ENCODE data around the gene ZNF212. TPM values are rescaled to one million over a fixed set of nuclear protein-coding genes. Genes with fewer than 3 reads are reported as not detected.

Gene ZNF212
- total RNA-seq, 1 donor from 2014 or later: 8.8 TPM

GRCh38 chr7:149293338-149293737 lies 53.9 kb downstream of the ZNF212 start:
- Histone ChIP-seq H3K4me1 (no peaks in the 10 kb centered on the region), H3K4me3 (no peak overlapping the region), H3K27ac (no peak overlapping the region), H3K36me3 (peaks cover 0 to 12% of the 10 kb centered on the region in 2 donors), H3K27me3 (no peaks in the 10 kb centered on the region), H3K9me3 (no peaks in the 10 kb centered on the region)
- TF ChIP-seq POLR2AphosphoS5 (IDR thresholded peaks at IDR 0.05; ENCODE audit: insufficient read depth in 1 of 2, low read depth in 1 of 2): no peak
- TF ChIP-seq POLR2A (IDR thresholded peaks at IDR 0.05): no peak
- no peak for TF ChIP-seq CTCF (IDR thresholded peaks at IDR 0.05)
- DNase-seq (ENCODE audit: extremely low spot score in 2 of 2): peak in 1 of 2 donors; percentile 76
- intact Hi-C loops (cut with DNase I): no loop called here

- H3K4me3 ChIP-seq: no peak overlapping the region
- DNase-seq (ENCODE audit: extremely low spot score in 2 of 2): peak in 1 of 2 donors; percentile 71
- H3K27ac ChIP-seq: no peak overlapping the region
- H3K36me3 ChIP-seq: peaks cover 0 to 12% of the 10 kb centered on the region in 2 donors
- no peaks in the 10 kb centered on the region for H3K9me3 ChIP-seq
- intact Hi-C loops (cut with DNase I): no loop called here
- TF ChIP-seq POLR2AphosphoS5 (IDR thresholded peaks at IDR 0.05; ENCODE audit: insufficient read depth in 1 of 2, low read depth in 1 of 2) (no peak), POLR2A (IDR thresholded peaks at IDR 0.05) (no peak), CTCF (IDR thresholded peaks at IDR 0.05) (no peak)
- no peaks in the 10 kb centered on the region for H3K27me3 ChIP-seq
- H3K4me1 ChIP-seq: no peaks in the 10 kb centered on the region
Observed at GRCh38 chr7:149293946-149294633, 54.6 kb downstream of the ZNF212 start.

GRCh38 chr7:149294634-149295480 lies 55.4 kb downstream of the ZNF212 start:
- Histone ChIP-seq H3K9me3 (no peaks in the 10 kb centered on the region), H3K27ac (no peak overlapping the region), H3K4me1 (no peaks in the 10 kb centered on the region), H3K4me3 (no peak overlapping the region), H3K27me3 (no peaks in the 10 kb centered on the region), H3K36me3 (peaks cover 0 to 12% of the 10 kb centered on the region in 2 donors)
- DNase-seq (ENCODE audit: extremely low spot score in 2 of 2): peak in 1 of 2 donors; percentile 78
- intact Hi-C loops (cut with DNase I): no loop called here
- TF ChIP-seq CTCF (IDR thresholded peaks at IDR 0.05) (no peak), POLR2A (IDR thresholded peaks at IDR 0.05) (no peak), POLR2AphosphoS5 (IDR thresholded peaks at IDR 0.05; ENCODE audit: insufficient read depth in 1 of 2, low read depth in 1 of 2) (no peak)

DNA sequence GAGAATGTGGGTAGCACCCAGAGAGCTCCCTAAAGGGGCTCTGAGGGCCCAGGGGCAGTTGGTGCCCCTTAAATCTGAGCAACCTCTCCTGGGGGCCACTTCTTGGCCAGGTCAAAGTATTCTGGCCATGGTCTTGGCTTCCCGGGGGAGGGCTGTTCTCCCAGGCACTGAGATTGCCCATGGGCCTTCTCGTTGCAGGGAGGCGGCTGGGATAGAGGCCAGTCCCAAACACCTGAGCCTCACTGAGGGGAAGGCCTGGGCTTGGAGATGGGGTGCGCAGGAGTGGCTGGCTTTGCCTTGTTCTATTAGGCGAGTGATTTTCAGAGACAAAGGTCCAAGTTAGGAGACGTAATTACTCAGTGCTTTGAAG lies 56.0 kb downstream of the ZNF212 start:
- intact Hi-C loops (cut with DNase I): no loop called here
- Histone ChIP-seq H3K27ac (no peak overlapping the region), H3K36me3 (peaks cover 0 to 12% of the 10 kb centered on the region in 2 donors), H3K4me1 (no peaks in the 10 kb centered on the region), H3K9me3 (no peaks in the 10 kb centered on the region), H3K4me3 (no peak overlapping the region), H3K27me3 (no peaks in the 10 kb centered on the region)
- TF ChIP-seq POLR2A (IDR thresholded peaks at IDR 0.05): no peak
- TF ChIP-seq POLR2AphosphoS5 (IDR thresholded peaks at IDR 0.05; ENCODE audit: insufficient read depth in 1 of 2, low read depth in 1 of 2): no peak
- TF ChIP-seq CTCF (IDR thresholded peaks at IDR 0.05): no peak
- peak in 1 of 2 donors; percentile 58 for DNase-seq (ENCODE audit: extremely low spot score in 2 of 2)
